Activated T-cell treated with anti-CD3 and anti-CD28 coated beads, Interleukin-2, amount 50 U/mL, for 4 hours (primary cell): Measurements from ENCODE around the gene IGF2R. TPM values are rescaled to one million over a fixed set of nuclear protein-coding genes. Genes with fewer than 3 reads are reported as not detected.
A peak's percentile ranks its signal among the peaks of the same experiment; 100 is the strongest.
"Not testable (repeated sequence)": the region's sequence is repeated elsewhere in the genome, so short reads cannot be mapped to it uniquely, and the experiment has no call there.

Source experiments
- ATAC-seq, 2 donors: fragments of 200-7000 bp; cut with Tn5 transposase; one replicate each; pipeline ENCODE4 v1.10.0; 2021
- DNase-seq: peaks from one replicate; pipeline ENCODE4 v3.0.0-alpha.2; 2020
- H3K27me3 Mint-ChIP-seq: one replicate; pipeline ENCODE4 v1.8.0; 2021; ENCODE audit warnings: low read depth, mixed read lengths
- H3K36me3 Mint-ChIP-seq: one replicate; pipeline ENCODE4 v1.8.0; 2022; ENCODE audit warnings: mixed read lengths; ENCODE audit not compliant: insufficient read depth
- H3K4me1 Mint-ChIP-seq: one replicate; pipeline ENCODE4 v1.8.0; 2021; ENCODE audit warnings: low read depth, mixed read lengths
- H3K4me3 Mint-ChIP-seq: one replicate; pipeline ENCODE4 v1.8.0; 2021; ENCODE audit warnings: mild to moderate bottlenecking, moderate library complexity, mixed read lengths
- H3K9me3 Mint-ChIP-seq: one replicate; pipeline ENCODE4 v1.8.0; 2021; ENCODE audit warnings: mixed read lengths
- total RNA-seq, 3 donors: library from RNA; stranded (reverse); gene quantifications; one replicate each; pipeline ENCODE4 v1.2.1, GENCODE V29; 2021

The IGF2R gene
- total RNA-seq, 3 donors from 2014 or later: 44.9 to 65.3 (median 58.2) TPM

GRCh38 chr6:160127270-160128124 lies 158.6 kb downstream of the IGF2R start:
- no peaks in the 10 kb centered on the region for H3K9me3 Mint-ChIP-seq
- DNase-seq (no peak), ATAC-seq (no peak)
- no peaks in the 10 kb centered on the region for H3K36me3 Mint-ChIP-seq
- H3K27me3 Mint-ChIP-seq: no peaks in the 10 kb centered on the region
- no peak overlapping the region for H3K4me3 Mint-ChIP-seq
- H3K4me1 Mint-ChIP-seq: peaks cover 3% of the 10 kb centered on the region

GRCh38 chr6:160128125-160128683 lies 159.3 kb downstream of the IGF2R start:
- H3K4me1 Mint-ChIP-seq: peaks cover 3% of the 10 kb centered on the region
- H3K36me3 Mint-ChIP-seq: no peaks in the 10 kb centered on the region
- ATAC-seq: no peak
- H3K27me3 Mint-ChIP-seq: no peaks in the 10 kb centered on the region
- DNase-seq: no peak
- no peaks in the 10 kb centered on the region for H3K9me3 Mint-ChIP-seq
- H3K4me3 Mint-ChIP-seq: no peak overlapping the region

- DNase-seq: no peak
- Mint-ChIP-seq H3K36me3 (no peaks in the 10 kb centered on the region), H3K9me3 (no peaks in the 10 kb centered on the region), H3K27me3 (no peaks in the 10 kb centered on the region), H3K4me1 (peaks cover 3% of the 10 kb centered on the region), H3K4me3 (no peak overlapping the region)
- ATAC-seq: no peak
Measured at GRCh38 chr6:160128879-160129516, 160.1 kb downstream of the IGF2R start.

GRCh38 chr6:160129881-160130615 lies 161.2 kb downstream of the IGF2R start:
- no peaks in the 10 kb centered on the region for H3K9me3 Mint-ChIP-seq
- H3K4me1 Mint-ChIP-seq: peaks cover 3% of the 10 kb centered on the region
- H3K27me3 Mint-ChIP-seq: no peaks in the 10 kb centered on the region
- no peak for DNase-seq
- ATAC-seq: no peak
- peak overlapping the region; percentile 2 for H3K4me3 Mint-ChIP-seq
- no peaks in the 10 kb centered on the region for H3K36me3 Mint-ChIP-seq

GRCh38 chr6:160130729-160131484 lies 162.0 kb downstream of the IGF2R start:
- H3K36me3 Mint-ChIP-seq: no peaks in the 10 kb centered on the region
- peaks cover 3% of the 10 kb centered on the region for H3K4me1 Mint-ChIP-seq
- H3K9me3 Mint-ChIP-seq: no peaks in the 10 kb centered on the region
- no peaks in the 10 kb centered on the region for H3K27me3 Mint-ChIP-seq
- no peak for DNase-seq
- ATAC-seq: no peak
- no peak overlapping the region for H3K4me3 Mint-ChIP-seq

GRCh38 chr6:160131636-160132296 lies 162.9 kb downstream of the IGF2R start:
- no peaks in the 10 kb centered on the region for H3K27me3 Mint-ChIP-seq
- no peak for DNase-seq

GRCh38 chr6:160132297-160132637 lies 163.4 kb downstream of the IGF2R start:
- no peak for ATAC-seq
- Mint-ChIP-seq H3K9me3 (no peaks in the 10 kb centered on the region), H3K36me3 (no peaks in the 10 kb centered on the region), H3K27me3 (no peaks in the 10 kb centered on the region), H3K4me3 (no peak overlapping the region), H3K4me1 (peaks cover 3% of the 10 kb centered on the region)
- DNase-seq: no peak

More at GRCh38 chr6:160131636-160132296, 162.9 kb downstream of the IGF2R start:
- no peaks in the 10 kb centered on the region for H3K36me3 Mint-ChIP-seq
- no peak for ATAC-seq
- no peaks in the 10 kb centered on the region for H3K9me3 Mint-ChIP-seq
- peaks cover 3% of the 10 kb centered on the region for H3K4me1 Mint-ChIP-seq
- H3K4me3 Mint-ChIP-seq: no peak overlapping the region

GRCh38 chr6:160132776-160133338 lies 164.0 kb downstream of the IGF2R start:
- Mint-ChIP-seq H3K9me3 (no peaks in the 10 kb centered on the region), H3K4me3 (no peak overlapping the region), H3K27me3 (no peaks in the 10 kb centered on the region), H3K4me1 (peaks cover 3% of the 10 kb centered on the region), H3K36me3 (no peaks in the 10 kb centered on the region)
- no peak for ATAC-seq
- DNase-seq: no peak

- no peaks in the 10 kb centered on the region for H3K27me3 Mint-ChIP-seq
- H3K4me1 Mint-ChIP-seq: peaks cover 11% of the 10 kb centered on the region
Measured at GRCh38 chr6:160133441-160134336, 164.8 kb downstream of the IGF2R start.

GRCh38 chr6:160134337-160134751 lies 165.5 kb downstream of the IGF2R start:
- not testable (repeated sequence) for H3K9me3 Mint-ChIP-seq, H3K4me3 Mint-ChIP-seq, H3K4me1 Mint-ChIP-seq, H3K27me3 Mint-ChIP-seq, DNase-seq, H3K36me3 Mint-ChIP-seq
- peak; percentile 65 to 67 for ATAC-seq

More at GRCh38 chr6:160133441-160134336, 164.8 kb downstream of the IGF2R start:
- no peaks in the 10 kb centered on the region for H3K36me3 Mint-ChIP-seq
- no peaks in the 10 kb centered on the region for H3K9me3 Mint-ChIP-seq
- ATAC-seq (peak; percentile 23 to 25), DNase-seq (no peak)
- H3K4me3 Mint-ChIP-seq: no peak overlapping the region

- no peak for ATAC-seq
- Mint-ChIP-seq H3K27me3 (no peaks in the 10 kb centered on the region), H3K9me3 (no peaks in the 10 kb centered on the region), H3K4me1 (peaks cover 8% of the 10 kb centered on the region), H3K36me3 (no peaks in the 10 kb centered on the region), H3K4me3 (no peak overlapping the region)
- DNase-seq: no peak
Measured at GRCh38 chr6:160134779-160135547, 166.1 kb downstream of the IGF2R start.
